Right kidney (tissue), 9 donors: Measurements from ENCODE around the gene LGALS14.
"Not testable (repeated sequence)": the region's sequence is repeated elsewhere in the genome, so short reads cannot be mapped to it uniquely, and the experiment has no call there.

ENCODE experiments used
- DNase-seq: peaks from one replicate; pipeline ENCODE4 v3.0.0-alpha.2; 2016
- long read RNA-seq, 8 donors: transcript quantifications; one replicate each; lab custom pipeline, GENCODE V29; 2026

Gene LGALS14
- long read RNA-seq, donor 1 = 0 reads
- long read RNA-seq, donor 2 = 0 reads
- long read RNA-seq, donor 3 = 0 reads
- long read RNA-seq, donor 4 = 0 reads
- long read RNA-seq, donor 5 = 0 reads
- long read RNA-seq, donor 6 = 0 reads
- long read RNA-seq, donor 7 = 0 reads
- long read RNA-seq, donor 8 = 0 reads

DNA sequence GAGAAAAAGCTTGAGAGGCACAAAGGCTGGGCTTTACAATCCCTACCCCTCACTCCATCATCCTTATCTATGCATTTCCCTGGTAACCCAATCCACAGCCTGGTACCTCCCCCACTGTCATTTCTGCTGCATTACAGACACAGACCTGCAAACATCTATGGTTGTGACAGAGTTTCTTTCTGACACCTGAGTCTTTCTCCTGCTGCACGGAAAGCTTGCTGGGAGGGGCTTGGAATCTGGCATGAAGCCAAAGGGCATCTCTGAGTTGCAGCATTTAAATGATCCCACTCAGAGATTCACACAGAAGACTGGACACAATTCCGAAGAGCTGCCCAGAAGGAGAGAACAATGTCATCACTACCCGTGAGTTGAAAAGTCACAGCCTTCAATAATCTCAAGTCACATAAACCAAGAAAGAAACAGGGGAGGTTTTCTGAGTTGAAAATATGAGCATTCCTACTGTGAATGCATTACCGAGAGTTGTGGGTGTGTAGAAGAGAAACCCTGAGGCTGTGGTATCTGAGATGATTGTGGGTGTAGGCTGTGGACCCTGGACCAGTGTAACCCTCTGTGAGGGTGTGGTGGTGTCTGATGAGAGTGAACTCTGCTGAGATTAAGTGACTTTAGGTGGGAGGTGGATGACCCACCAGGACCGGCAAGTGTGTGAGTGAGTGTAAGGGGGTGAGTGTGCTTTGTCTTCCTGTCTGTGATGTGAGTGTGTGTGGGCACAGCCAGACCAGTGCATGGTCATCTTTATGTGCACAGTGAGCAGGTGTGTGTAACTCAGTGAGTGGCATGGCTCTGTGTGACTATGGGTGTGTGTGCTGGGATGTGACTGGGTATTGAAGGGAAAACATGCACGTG, at the start of gene LGALS14:
TSS of gene LGALS14 (plus strand) at position 301 of the 864 bp plus-strand sequence. CDS start at position 349, 48 bp downstream.
- no peak for DNase-seq

GRCh38 chr19:39655613-39656012, 48.7 kb upstream of the LGALS14 start, which contains the start of gene LGALS16:
LGALS16 (plus strand) TSS chr19:39655913; CDS start chr19:39655962, 49 bp downstream.
- no peak for DNase-seq

- no peak for DNase-seq
Measured at GRCh38 chr19:39659791-39660190, 44.5 kb upstream of the LGALS14 start.

DNA sequence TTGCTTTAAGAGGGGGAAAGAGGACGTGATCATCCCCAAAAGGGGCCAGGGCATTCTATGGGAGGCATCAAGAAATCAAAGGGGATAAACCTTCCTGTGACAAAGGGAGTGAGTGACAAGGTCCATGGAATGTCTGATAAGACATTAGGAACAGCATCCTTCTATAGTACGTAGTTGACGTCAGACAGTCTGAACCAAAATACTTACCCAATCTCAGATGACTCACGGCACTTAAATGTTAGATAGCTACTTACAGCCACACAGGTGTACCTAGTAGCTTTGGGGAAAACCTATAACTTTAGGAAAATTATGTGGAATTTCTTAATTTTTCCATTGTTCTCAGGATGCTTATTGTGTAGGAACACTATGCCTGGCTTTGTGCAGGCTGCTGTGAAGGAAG, 43.6 kb upstream of the LGALS14 start:
- no peak for DNase-seq

DNA sequence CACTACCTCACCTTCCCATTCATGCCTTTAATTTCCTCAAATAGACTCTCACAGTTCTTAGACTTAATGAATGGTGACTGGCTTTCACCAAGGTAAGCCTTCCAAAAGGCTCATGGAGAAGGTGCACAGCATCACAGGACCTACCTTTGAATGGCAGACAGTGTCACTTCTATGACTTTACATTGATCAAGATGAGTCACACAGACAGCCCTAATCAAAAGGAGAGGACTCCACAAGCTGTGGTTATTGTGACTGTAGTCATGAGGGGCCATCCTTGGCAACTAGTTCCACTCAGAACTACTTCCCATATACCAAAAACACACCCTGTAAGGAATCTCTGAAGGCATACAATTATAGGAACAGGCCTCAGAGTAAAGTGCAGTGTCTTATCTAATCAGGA, 42.7 kb upstream of the LGALS14 start:
- no peak for DNase-seq

DNA sequence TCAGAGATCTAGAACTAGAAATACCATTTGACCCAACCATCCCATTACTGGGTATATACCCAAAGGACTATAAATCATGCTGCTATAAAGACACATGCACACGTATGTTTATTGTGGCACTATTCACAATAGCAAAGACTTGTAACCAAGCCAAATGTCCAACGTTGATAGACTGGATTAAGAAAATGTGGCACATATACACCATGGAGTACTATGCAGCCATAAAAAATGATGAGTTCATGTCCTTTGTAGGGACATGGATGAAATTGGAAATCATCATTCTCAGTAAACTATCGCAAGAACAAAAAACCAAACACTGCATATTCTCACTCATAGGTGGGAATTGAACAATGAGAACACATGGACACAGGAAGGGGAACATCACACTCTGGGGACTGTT, 34.4 kb upstream of the LGALS14 start:
- not testable (repeated sequence) for DNase-seq

GRCh38 chr19:39670998-39671397, 33.3 kb upstream of the LGALS14 start:
- DNase-seq = no peak

DNA sequence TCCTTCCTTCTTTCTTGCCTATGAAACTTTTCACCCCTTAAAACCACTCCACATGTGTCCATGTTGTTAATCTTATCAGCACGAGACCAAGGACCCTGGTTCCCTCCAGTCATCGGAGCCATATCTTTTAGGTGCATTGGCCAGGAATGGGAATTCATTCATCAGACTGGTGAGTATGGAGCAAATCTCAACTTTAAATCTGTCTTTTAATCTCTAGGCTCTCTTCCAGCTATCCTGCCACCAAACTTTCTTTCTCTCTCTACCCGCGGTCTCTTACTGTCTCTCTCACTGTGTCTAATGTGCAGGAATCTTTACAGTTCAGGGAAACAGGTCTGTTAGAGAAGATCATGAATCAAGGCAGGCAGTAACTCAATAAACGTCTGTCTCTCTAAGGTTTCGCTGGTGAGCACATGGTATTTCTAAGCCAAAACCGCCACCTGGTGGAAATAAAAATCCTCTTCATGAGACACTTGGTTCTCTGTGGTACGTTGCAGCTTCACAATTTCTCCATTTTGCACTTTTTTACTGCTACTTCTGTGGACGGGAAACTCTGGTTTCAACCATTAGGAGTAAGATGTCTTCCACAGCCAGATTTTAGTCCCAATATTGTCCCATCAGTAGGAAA, 32.4 kb upstream of the LGALS14 start:
- peak; percentile 7 for DNase-seq

DNA sequence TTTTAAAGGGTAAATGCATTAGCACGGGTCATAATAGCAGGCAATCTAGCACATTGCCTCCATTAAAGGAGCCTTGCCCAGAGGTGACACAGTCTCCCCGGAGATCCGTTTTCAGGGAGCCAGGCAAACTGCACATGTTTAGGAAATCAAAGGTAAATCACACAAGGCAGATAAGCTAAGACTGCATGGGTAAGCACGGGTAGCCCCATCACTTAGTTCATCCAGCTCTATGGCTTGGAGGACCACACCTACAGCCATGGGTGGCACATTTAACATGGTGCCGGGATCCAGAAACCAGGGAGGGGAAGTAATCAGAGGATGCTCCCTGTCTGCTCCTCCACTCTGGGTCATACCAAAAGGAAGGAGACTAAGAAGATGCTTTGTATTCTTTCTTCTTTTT, 31.8 kb upstream of the LGALS14 start:
- no peak for DNase-seq

- not testable (repeated sequence) for DNase-seq
Measured at GRCh38 chr19:39673862-39674261, 30.4 kb upstream of the LGALS14 start.

DNA sequence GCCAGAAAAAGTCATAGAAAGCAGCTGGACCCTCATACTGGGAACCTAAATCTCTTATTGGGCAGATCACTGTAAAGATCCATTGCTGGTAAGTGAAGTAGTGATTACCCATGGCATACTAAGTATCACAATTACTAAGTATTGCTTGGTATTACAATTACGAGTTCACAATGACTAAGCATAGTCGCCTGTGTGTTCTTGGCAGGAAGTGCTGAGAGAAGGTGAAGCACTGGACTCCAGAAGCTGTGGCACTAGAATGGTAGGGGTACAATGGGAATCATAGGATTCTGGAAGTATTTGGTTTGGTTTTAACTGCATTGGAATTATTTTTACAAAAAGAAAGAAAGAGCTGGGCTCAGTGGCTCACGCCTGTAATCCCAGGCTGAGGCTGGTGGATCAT, 28.3 kb upstream of the LGALS14 start:
- no peak for DNase-seq

- DNase-seq = no peak
Measured at GRCh38 chr19:39677961-39678889, 26.1 kb upstream of the LGALS14 start.

DNA sequence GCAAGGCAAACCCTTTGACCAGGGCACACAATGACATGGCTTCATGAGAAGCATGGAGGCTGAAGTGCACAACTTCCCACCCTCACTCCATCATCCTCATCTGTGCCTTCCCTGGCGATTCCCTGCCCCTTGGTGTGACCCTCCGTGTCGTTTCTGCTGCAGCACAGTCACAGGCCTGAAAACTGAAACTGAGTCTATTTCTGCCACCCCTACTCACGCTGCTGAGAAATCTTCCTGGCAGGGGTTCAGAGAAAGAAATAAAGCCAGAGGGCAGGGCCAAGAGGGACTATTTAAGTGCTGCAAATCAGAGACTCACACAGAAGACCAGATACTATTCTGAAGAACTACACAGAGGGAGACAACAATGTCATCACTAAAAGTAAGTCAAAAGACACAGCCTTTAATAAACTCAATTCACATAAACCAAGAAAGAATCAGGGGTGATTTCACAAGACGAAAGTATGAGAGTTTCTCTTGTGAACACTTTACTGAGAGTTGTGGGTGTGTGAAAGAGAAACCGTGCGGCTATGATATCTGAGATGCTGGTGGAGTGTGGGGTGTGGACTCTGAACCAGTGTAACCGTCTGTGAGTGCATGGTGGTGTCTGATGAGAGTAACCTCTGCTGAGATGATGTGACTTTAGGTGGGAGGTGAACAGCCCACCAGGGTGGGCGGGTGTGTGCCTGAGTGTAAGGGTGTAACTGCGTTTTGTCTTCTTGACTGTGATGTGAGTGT, 25.1 kb upstream of the LGALS14 start:
- no peak for DNase-seq

- DNase-seq = no peak
Measured at GRCh38 chr19:39679791-39680168, 24.5 kb upstream of the LGALS14 start.

- no peak for DNase-seq
Measured at GRCh38 chr19:39680593-39680992, 23.7 kb upstream of the LGALS14 start.

- no peak for DNase-seq
Measured at GRCh38 chr19:39681416-39681815, 22.9 kb upstream of the LGALS14 start.

GRCh38 chr19:39684267-39684666, 20.0 kb upstream of the LGALS14 start:
- DNase-seq = no peak

GRCh38 chr19:39686739-39687138, 17.5 kb upstream of the LGALS14 start:
- no peak for DNase-seq

DNA sequence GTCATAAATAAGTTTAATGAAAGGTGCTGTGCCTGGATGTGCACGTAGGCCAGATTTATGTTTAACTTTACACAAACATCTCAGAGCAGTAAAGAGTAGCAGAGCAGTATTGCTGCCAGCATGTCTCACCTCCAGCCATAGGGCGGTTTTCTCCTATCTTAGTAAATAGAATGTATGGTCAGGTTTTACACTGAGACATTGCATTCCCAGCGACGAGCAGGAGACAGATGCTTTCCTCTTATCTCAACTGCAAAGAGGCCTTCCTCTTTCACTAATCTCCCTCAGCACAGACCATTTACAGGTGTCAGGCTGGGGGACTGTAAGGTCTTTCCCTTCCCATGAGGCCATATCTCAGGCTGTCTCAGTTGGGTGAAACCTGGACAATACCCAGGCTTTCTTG, 15.6 kb upstream of the LGALS14 start:
- DNase-seq = not testable (repeated sequence)

DNA sequence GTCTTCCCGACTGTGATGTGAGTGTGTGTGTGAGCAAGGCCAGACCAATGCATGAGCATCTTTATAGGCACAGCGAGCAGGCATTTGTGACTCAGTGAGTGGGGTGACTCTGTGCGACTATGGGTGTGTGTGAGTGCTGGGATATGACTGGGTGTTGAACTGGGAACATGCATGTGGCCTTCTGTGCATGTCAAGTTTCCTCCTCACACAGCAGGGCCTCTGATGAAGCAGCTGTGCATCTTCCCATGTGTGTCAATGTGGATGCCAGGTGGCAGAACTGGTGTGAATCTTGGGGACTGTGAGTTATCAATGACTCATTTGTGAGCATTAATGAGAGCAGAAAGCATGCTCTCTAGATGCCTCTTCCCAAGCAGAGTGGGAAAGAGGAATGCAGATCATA, 12.1 kb upstream of the LGALS14 start:
- DNase-seq = no peak

- no peak for DNase-seq
Measured at GRCh38 chr19:39692822-39693221, 11.5 kb upstream of the LGALS14 start.

GRCh38 chr19:39695759-39696158, 8.5 kb upstream of the LGALS14 start:
- DNase-seq = no peak
